HepG2 (cell line): Measurements from ENCODE around the gene RTEL1.
"Not testable (repeated sequence)": the region's sequence is repeated elsewhere in the genome, so short reads cannot be mapped to it uniquely, and the experiment has no call there.

Source experiments
- ELF3 ChIP-seq: IDR thresholded peaks from 2 replicates; pipeline ENCODE4 v1.6.1; 2016; ENCODE audit warnings: missing genetic modification reagents, missing compliant biosample characterization
- EZH2 ChIP-seq: conservative IDR thresholded peaks from 2 replicates; pipeline ENCODE4 v1.6.1; 2012; ENCODE audit warnings: mild to moderate bottlenecking, low read depth, low read length, moderate library complexity
- GLI4 ChIP-seq: sonication (generic); formaldehyde crosslinking; IDR thresholded peaks from 2 replicates; pipeline ENCODE4 v1.5.1; 2020; ENCODE audit warnings: missing genetic modification reagents, mild to moderate bottlenecking, moderate library complexity, borderline replicate concordance
- HNRNPK ChIP-seq: fragments of 200-400 bp; formaldehyde crosslinking; IDR thresholded peaks from 2 replicates; pipeline ENCODE4 v1.6.1; 2018; ENCODE audit warnings: low read length, low read depth, moderate library complexity, mild to moderate bottlenecking; ENCODE audit not compliant: poor library complexity, severe bottlenecking
- IKZF1 ChIP-seq: fragments of 450-650 bp; IDR thresholded peaks from 2 replicates; pipeline ENCODE4 v1.7.1; 2016
- ISL2 ChIP-seq: sonication (generic); formaldehyde crosslinking; IDR thresholded peaks from 2 replicates; pipeline ENCODE4 v1.5.0; 2020; ENCODE audit warnings: missing genetic modification reagents
- POLR2A ChIP-seq, 2 experiments: IDR thresholded peaks; 2 replicates each; pipeline ENCODE4 v1.6.1; 2011; ENCODE audit warnings: low read depth in 2 of 2, low read length in 2 of 2, mild to moderate bottlenecking in 1 of 2, moderate library complexity in 1 of 2; ENCODE audit not compliant: insufficient read depth in 1 of 2
- RFX5 ChIP-seq: IDR thresholded peaks from 2 replicates; pipeline ENCODE4 v1.6.1; 2011; ENCODE audit warnings: low read depth, low read length, improper control_type of control experiment
- SIN3A ChIP-seq: IDR thresholded peaks from 2 replicates; pipeline ENCODE4 v1.6.1; 2011; ENCODE audit warnings: low read depth, mild to moderate bottlenecking, control low read depth, low read length, borderline replicate concordance
- ZMYM3 ChIP-seq: sonication (generic); formaldehyde crosslinking; IDR thresholded peaks from 2 replicates; pipeline ENCODE4 v1.5.1; 2020; ENCODE audit warnings: mild to moderate bottlenecking, missing genetic modification reagents
- ZNF619 ChIP-seq: sonication (generic); formaldehyde crosslinking; IDR thresholded peaks from 2 replicates; pipeline ENCODE4 v1.4.0; 2020; ENCODE audit warnings: mild to moderate bottlenecking, missing genetic modification reagents
- TF ChIP-seq, protein P1 (sequence below): sonication (generic); formaldehyde crosslinking; IDR thresholded peaks from 2 replicates; pipeline ENCODE4 v1.5.0; 2020; ENCODE audit warnings: mild to moderate bottlenecking, missing genetic modification reagents, moderate library complexity
- TF ChIP-seq, protein P2 (sequence below): sonication (generic); formaldehyde crosslinking; IDR thresholded peaks from 2 replicates; pipeline ENCODE4 v1.5.0; 2020; ENCODE audit warnings: missing genetic modification reagents, mild to moderate bottlenecking, borderline replicate concordance
- TF ChIP-seq, protein P3 (sequence below), 2 experiments: IDR thresholded peaks; 2 replicates each; pipeline ENCODE4 v1.6.1; 2011 to 2012; ENCODE audit warnings: low read length in 2 of 2, borderline replicate concordance in 1 of 2, low read depth in 1 of 2, mild to moderate bottlenecking in 1 of 2, moderate library complexity in 1 of 2

DNA sequence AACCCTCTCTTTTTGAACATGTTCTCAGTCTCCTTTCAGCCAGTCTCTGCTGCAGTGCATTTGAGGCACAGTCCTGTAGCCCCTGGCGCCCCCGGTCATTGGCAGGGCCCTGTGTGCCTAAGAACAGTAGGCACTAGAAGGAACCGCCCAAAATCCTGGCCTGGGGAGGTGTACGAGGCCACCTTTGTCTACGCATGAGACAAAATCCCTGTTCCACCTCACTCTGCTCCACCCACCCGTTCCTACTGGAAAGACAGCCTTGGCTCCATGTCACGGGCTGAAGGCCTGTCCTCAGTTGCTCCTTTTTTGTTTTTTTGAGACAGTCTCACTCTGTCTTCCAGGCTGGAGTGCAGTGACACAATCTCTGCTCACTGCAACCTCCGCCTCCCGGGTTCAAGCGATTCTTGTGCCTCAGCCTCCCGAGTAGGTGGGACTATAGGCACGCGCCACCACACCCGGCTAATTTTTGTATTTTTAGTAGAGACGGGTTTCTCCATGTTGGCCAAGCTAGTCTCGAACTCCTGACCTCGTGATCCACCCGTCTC lies 72.1 kb downstream of the RTEL1 start:
- not testable (repeated sequence) for TF ChIP-seq EZH2; ELF3 (CRISPR knock-in tag); ZMYM3 (CRISPR knock-in tag); IKZF1; GLI4; ZNF619 (CRISPR knock-in tag); HNRNPK; RFX5; POLR2A (IDR thresholded peaks at IDR 0.05; ENCODE audit: insufficient read depth in 1 of 2, low read depth in 2 of 2, low read length in 2 of 2); SIN3A; ISL2 (CRISPR knock-in tag)
- TF ChIP-seq, protein P1, sequence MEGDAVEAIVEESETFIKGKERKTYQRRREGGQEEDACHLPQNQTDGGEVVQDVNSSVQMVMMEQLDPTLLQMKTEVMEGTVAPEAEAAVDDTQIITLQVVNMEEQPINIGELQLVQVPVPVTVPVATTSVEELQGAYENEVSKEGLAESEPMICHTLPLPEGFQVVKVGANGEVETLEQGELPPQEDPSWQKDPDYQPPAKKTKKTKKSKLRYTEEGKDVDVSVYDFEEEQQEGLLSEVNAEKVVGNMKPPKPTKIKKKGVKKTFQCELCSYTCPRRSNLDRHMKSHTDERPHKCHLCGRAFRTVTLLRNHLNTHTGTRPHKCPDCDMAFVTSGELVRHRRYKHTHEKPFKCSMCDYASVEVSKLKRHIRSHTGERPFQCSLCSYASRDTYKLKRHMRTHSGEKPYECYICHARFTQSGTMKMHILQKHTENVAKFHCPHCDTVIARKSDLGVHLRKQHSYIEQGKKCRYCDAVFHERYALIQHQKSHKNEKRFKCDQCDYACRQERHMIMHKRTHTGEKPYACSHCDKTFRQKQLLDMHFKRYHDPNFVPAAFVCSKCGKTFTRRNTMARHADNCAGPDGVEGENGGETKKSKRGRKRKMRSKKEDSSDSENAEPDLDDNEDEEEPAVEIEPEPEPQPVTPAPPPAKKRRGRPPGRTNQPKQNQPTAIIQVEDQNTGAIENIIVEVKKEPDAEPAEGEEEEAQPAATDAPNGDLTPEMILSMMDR: not testable (repeated sequence)
- TF ChIP-seq, protein P2, sequence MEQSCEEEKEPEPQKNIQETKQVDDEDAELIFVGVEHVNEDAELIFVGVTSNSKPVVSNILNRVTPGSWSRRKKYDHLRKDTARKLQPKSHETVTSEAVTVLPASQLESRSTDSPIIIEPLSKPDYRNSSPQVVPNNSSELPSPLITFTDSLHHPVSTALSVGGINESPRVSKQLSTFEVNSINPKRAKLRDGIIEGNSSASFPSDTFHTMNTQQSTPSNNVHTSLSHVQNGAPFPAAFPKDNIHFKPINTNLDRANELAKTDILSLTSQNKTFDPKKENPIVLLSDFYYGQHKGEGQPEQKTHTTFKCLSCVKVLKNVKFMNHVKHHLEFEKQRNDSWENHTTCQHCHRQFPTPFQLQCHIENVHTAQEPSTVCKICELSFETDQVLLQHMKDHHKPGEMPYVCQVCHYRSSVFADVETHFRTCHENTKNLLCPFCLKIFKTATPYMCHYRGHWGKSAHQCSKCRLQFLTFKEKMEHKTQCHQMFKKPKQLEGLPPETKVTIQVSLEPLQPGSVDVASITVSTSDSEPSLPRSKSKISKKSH (CRISPR knock-in tag): not testable (repeated sequence)
- TF ChIP-seq, protein P3, sequence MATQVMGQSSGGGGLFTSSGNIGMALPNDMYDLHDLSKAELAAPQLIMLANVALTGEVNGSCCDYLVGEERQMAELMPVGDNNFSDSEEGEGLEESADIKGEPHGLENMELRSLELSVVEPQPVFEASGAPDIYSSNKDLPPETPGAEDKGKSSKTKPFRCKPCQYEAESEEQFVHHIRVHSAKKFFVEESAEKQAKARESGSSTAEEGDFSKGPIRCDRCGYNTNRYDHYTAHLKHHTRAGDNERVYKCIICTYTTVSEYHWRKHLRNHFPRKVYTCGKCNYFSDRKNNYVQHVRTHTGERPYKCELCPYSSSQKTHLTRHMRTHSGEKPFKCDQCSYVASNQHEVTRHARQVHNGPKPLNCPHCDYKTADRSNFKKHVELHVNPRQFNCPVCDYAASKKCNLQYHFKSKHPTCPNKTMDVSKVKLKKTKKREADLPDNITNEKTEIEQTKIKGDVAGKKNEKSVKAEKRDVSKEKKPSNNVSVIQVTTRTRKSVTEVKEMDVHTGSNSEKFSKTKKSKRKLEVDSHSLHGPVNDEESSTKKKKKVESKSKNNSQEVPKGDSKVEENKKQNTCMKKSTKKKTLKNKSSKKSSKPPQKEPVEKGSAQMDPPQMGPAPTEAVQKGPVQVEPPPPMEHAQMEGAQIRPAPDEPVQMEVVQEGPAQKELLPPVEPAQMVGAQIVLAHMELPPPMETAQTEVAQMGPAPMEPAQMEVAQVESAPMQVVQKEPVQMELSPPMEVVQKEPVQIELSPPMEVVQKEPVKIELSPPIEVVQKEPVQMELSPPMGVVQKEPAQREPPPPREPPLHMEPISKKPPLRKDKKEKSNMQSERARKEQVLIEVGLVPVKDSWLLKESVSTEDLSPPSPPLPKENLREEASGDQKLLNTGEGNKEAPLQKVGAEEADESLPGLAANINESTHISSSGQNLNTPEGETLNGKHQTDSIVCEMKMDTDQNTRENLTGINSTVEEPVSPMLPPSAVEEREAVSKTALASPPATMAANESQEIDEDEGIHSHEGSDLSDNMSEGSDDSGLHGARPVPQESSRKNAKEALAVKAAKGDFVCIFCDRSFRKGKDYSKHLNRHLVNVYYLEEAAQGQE (IDR thresholded peaks at IDR 0.05; ENCODE audit: borderline replicate concordance in 1 of 2, low read depth in 1 of 2, low read length in 2 of 2): not testable (repeated sequence)
